ENCODE data around the gene SLC25A21.

Gene SLC25A21

DNA sequence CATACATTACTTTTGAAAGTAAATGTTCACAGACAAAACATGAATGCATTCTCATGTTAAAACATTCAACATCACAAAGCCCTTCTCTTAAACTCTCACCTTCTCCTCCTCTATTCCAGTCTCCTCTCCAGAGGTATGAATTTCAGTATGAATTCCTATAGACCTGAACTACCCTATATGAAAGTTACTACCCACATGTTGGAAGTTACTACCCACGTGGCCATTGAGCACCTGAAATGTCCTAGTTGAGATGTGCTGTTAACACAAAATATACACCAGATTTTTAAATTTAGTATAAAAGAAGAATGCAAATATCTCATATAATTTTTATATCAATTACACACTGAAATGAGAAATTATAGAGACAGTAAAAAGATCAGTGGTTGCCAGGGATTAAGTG, 450.5 kb downstream of the SLC25A21 start:
- no peak for DNase-seq (ENCODE audit: extremely low read depth, low read depth)
- TF ChIP-seq, protein P1, sequence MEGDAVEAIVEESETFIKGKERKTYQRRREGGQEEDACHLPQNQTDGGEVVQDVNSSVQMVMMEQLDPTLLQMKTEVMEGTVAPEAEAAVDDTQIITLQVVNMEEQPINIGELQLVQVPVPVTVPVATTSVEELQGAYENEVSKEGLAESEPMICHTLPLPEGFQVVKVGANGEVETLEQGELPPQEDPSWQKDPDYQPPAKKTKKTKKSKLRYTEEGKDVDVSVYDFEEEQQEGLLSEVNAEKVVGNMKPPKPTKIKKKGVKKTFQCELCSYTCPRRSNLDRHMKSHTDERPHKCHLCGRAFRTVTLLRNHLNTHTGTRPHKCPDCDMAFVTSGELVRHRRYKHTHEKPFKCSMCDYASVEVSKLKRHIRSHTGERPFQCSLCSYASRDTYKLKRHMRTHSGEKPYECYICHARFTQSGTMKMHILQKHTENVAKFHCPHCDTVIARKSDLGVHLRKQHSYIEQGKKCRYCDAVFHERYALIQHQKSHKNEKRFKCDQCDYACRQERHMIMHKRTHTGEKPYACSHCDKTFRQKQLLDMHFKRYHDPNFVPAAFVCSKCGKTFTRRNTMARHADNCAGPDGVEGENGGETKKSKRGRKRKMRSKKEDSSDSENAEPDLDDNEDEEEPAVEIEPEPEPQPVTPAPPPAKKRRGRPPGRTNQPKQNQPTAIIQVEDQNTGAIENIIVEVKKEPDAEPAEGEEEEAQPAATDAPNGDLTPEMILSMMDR (IDR thresholded peaks at IDR 0.05; ENCODE audit: low read depth, low read length): no peak

DNA sequence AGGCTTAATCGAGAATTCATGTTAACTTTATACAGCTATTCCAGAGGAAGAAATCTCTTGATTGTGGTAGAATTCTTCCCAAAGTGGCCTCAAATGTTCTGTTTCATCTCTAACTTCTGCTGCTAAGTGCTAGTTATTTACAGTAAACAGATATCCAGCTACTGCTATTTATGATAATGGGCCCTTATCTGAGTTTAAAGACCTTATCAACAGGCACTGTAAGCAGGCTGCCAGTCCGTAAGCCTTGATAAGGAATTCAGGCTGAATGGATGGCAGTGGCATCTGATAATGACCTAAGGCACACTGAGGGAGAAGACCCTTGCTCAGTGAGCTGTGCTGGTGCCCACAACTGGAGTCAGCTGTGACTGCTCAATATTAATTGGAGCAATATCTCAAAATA, 451.7 kb downstream of the SLC25A21 start:
- TF ChIP-seq, protein P1 (IDR thresholded peaks at IDR 0.05; ENCODE audit: low read depth, low read length): no peak
- no peak for DNase-seq (ENCODE audit: extremely low read depth, low read depth)

DNA sequence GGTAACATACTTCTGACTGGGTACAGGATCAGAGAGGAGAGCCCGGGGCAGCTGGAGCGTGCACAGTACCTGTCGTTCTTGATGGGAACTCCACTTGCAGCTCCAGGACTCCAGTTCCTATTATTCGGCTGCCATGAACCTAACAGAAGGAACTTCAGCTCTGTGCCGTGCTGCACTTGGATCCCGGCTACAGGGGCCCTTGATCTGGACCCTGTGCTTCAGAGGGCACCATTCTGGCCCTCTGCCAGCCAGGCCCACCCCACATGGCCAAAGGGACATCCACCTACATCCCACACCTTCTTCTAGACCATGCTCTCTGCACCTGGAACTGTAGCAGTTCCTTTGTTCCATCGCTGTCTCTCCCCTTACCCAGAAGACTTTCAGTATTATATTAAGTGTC, 452.6 kb downstream of the SLC25A21 start:
- TF ChIP-seq, protein P1 (IDR thresholded peaks at IDR 0.05; ENCODE audit: low read depth, low read length): no peak
- DNase-seq (ENCODE audit: extremely low read depth, low read depth): no peak

DNA sequence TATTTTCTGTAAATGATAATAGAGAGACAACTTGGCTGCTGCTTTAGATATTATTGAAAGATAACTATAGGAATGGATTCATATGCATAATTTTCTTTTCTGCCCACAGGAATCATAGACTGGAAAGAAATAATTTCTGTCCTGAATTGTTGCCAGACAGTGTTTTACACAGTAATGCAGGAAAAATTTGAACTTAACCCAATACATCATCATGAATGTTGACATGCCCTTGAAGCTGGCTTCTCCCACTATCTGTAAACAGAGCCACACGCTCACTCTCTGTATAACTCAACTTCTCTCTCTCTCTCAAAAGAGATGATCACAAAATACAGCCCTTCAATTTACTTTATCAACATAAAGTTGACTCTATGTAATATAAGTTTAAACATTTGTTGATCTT, 454.2 kb downstream of the SLC25A21 start:
- TF ChIP-seq, protein P1 (IDR thresholded peaks at IDR 0.05; ENCODE audit: low read depth, low read length): no peak
- DNase-seq (ENCODE audit: extremely low read depth, low read depth): no peak

DNA sequence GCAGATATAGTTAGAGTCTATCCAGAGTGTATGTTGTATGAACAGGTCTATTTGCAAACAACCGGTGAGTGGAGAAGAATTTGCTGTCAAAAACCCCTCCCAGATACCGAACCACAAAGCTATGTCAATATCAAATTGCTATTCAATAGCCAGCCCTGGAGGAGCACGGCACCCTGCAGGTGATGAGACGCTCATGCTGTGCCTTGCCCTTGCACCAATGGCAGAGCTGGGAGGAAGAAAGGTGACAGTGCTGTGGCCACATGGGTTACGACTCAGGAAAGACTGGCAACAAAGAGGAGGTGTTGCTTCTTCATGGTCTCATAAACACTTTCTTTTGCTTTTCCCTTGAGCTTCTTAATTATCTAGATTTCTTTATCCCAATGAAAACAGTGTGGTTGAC, 455.0 kb downstream of the SLC25A21 start:
- DNase-seq (ENCODE audit: extremely low read depth, low read depth): no peak
- TF ChIP-seq, protein P1 (IDR thresholded peaks at IDR 0.05; ENCODE audit: low read depth, low read length): no peak

DNA sequence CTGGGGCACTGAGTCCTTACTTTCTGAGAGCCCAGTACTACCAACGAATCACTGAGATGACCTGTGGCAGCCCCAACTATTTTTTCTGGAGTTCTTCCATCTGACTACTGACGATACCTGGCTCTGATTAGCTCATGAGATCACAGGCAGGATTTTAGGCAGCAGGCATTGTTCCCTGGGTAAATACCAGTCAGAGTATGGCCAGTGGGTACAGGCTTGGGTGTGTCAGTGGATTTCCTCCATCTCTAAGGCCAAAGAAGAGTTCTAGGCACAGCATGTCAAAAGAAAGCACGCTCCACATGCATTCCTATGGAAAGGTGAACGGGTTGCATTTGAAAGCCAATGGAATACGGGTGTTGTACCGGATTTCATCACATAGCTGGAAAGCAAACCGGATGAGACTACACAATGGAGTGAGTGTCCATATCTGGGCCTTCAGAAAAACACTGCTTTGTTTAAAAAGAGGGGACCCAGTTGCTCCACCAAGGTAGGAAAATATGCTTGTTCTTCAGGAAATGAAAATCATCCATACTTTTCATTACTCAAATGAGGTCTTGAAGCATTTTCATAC, 455.7 kb downstream of the SLC25A21 start:
- TF ChIP-seq, protein P1 (IDR thresholded peaks at IDR 0.05; ENCODE audit: low read depth, low read length): no peak
- DNase-seq (ENCODE audit: extremely low read depth, low read depth): no peak

DNA sequence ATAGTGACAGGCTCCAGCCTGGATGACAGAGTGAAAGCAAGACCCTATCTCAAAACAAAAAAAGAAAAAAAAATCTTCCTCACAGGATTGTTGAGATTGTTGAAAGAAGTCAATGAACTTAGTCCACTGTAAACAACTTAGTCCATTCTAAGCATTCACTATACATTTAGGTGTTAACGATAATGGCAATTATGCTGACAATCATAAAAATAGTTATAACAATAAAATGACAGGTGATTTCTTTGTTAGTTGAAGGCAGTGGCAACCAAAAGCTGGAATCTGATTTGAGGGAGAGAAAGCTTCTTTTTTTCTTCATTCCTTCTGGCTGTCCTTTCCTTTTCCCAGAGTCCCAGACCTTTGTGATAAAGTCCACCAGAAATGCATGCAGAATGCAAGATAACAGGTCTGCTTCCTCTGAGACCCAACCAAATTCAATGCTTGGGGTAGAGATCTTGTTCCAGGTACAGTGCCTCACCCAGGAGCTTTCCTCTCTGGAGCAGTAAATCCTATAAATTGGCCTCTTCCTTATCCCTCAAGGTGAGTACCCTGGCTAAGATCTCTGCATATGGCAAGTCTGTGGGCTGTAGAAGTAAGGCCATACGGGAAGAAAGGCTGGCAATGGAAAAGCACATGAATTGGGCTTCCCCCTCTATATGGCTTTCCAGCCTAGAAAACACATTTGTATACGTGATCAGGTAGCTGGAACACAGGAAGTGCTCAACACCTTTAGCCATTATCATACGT, 458.3 kb downstream of the SLC25A21 start:
- TF ChIP-seq, protein P1 (IDR thresholded peaks at IDR 0.05; ENCODE audit: low read depth, low read length): no peak
- no peak for DNase-seq (ENCODE audit: extremely low read depth, low read depth)

All from AG09319 (cell line).